Right ventricle myocardium inferior (tissue), 1 donor: ENCODE measurements around the gene TUBA1A. TPM values are rescaled to one million over a fixed set of nuclear protein-coding genes. Genes with fewer than 3 reads are reported as not detected.
A peak's percentile ranks its signal among the peaks of the same experiment; 100 is the strongest.
"Not testable (repeated sequence)": the region's sequence is repeated elsewhere in the genome, so short reads cannot be mapped to it uniquely, and the experiment has no call there.

Experiments
- ATAC-seq: fragments of 200-7000 bp; cut with Tn5 transposase; one replicate; pipeline ENCODE4 v1.9.1; 2020; ENCODE audit warnings: mild to moderate bottlenecking, moderate library complexity
- DNase-seq: peaks from one replicate; pipeline ENCODE4 v3.0.0; 2021; ENCODE audit errors: missing footprints
- intact Hi-C: fragments of 100-400 bp; cut with DNase I; formaldehyde crosslinking; loops from one replicate; pipeline ENCODE4 v1.11.0; 2022
- total RNA-seq: library from RNA; stranded (reverse); fragmentation: NEBNext Ultra II Directional; extraction: Animal tissue kit (Norgen Biotek cat#: 25700); gene quantifications from one replicate; pipeline ENCODE4 v1.2.1, GENCODE V29; 2021
- donor health status: DM: no; HTN: yes; CAD: no; lungs with severe emphysema.

The TUBA1A gene
- total RNA-seq, 1 donor from 2014 or later: 135 TPM

GRCh38 chr12:49208146-49208545 lies 19.3 kb upstream of the TUBA1A start:
- intact Hi-C loops: no loop called here
- ATAC-seq: no peak
- no peak for DNase-seq

GRCh38 chr12:49206389-49206788 lies 17.5 kb upstream of the TUBA1A start:
- intact Hi-C loops: no loop called here
- ATAC-seq (no peak), DNase-seq (no peak)

- intact Hi-C loops: loop anchor here (1.0 kb wide), 1 partner anchor 33 kb away; no protein-coding TSS in a partner anchor
- ATAC-seq (peak; percentile 75), DNase-seq (no peak)
Measured at GRCh38 chr12:49201595-49202295, 12.9 kb upstream of the TUBA1A start.

GRCh38 chr12:49200919-49201594 lies 12.2 kb upstream of the TUBA1A start:
- ATAC-seq (peak; percentile 78), DNase-seq (no peak)
- intact Hi-C loops: loop anchor here (1.0 kb wide), 1 partner anchor 33 kb away; no protein-coding TSS in a partner anchor

- no peak for ATAC-seq
- DNase-seq: no peak
- intact Hi-C loops: no loop called here
Measured at GRCh38 chr12:49198431-49199155, 9.7 kb upstream of the TUBA1A start.

- intact Hi-C loops: no loop called here
- DNase-seq (no peak), ATAC-seq (no peak)
Measured at GRCh38 chr12:49197256-49197655, 8.4 kb upstream of the TUBA1A start.

- DNase-seq: no peak
- intact Hi-C loops: no loop called here
- peak; percentile 48 for ATAC-seq
Measured at GRCh38 chr12:49195736-49196135, 6.9 kb upstream of the TUBA1A start.

GRCh38 chr12:49193746-49194145 lies 4.9 kb upstream of the TUBA1A start:
- intact Hi-C loops, ATAC-seq, DNase-seq: not testable (repeated sequence)

GRCh38 chr12:49191498-49191897 lies 2.6 kb upstream of the TUBA1A start:
- intact Hi-C loops, DNase-seq, ATAC-seq: not testable (repeated sequence)

- intact Hi-C loops: no loop called here
- DNase-seq: no peak
- ATAC-seq: no peak
Measured at GRCh38 chr12:49190974-49191373, 2.1 kb upstream of the TUBA1A start.

GRCh38 chr12:49189731-49190716 lies 1.1 kb upstream of the TUBA1A start:
- intact Hi-C loops: no loop called here

GRCh38 chr12:49188201-49188915 lies 522 bp downstream of the TUBA1A start:
- peak; percentile 88 for ATAC-seq
- DNase-seq: peak; percentile 94
- intact Hi-C loops: loop anchor here (1.0 kb wide), 2 partner anchors 46 to 58 kb away; no protein-coding TSS in a partner anchor

More at GRCh38 chr12:49189731-49190716, 1.1 kb upstream of the TUBA1A start:
- DNase-seq: no peak
- no peak for ATAC-seq

- ATAC-seq (peak; percentile 15), DNase-seq (peak; percentile 75)
- intact Hi-C loops: no loop called here
Measured at GRCh38 chr12:49187184-49187583, 1.7 kb downstream of the TUBA1A start.

- DNase-seq, ATAC-seq, intact Hi-C loops: not testable (repeated sequence)
Measured at GRCh38 chr12:49186307-49186706, 2.6 kb downstream of the TUBA1A start.

- DNase-seq, intact Hi-C loops, ATAC-seq: not testable (repeated sequence)
Measured at GRCh38 chr12:49184697-49185096, 4.2 kb downstream of the TUBA1A start.

- DNase-seq, ATAC-seq, intact Hi-C loops: not testable (repeated sequence)
Measured at GRCh38 chr12:49183214-49183950, 5.5 kb downstream of the TUBA1A start.

GRCh38 chr12:49174218-49174617 lies 14.7 kb downstream of the TUBA1A start:
- intact Hi-C loops: no loop called here
- no peak for ATAC-seq
- DNase-seq: no peak
